ENCODE results near the gene SPCS3.

The SPCS3 gene

GRCh38 chr4:176333076-176333475, 13.3 kb downstream of the SPCS3 start:
- H3K4me1 ChIP-seq (ENCODE audit: control insufficient read depth, low read length) = no peaks in the 10 kb centered on the region
- no peak overlapping the region for H3K27ac ChIP-seq (ENCODE audit: low read depth, low read length)
- no peaks in the 10 kb centered on the region; the same call in 1 of the 2 replicates for H4K20me1 ChIP-seq (ENCODE audit: control insufficient read depth, insufficient read depth, low read depth, low read length)
- H3K4me3 ChIP-seq (ENCODE audit: low read length) = no peak overlapping the region
- H3K9me3 ChIP-seq (ENCODE audit: control insufficient read depth, insufficient read depth, low read length) = no peaks in the 10 kb centered on the region
- H3F3A ChIP-seq (ENCODE audit: control insufficient read depth, insufficient read depth) = peaks cover 18% of the 10 kb centered on the region
- no peak overlapping the region for H3K4me2 ChIP-seq (ENCODE audit: low read length)
- TF ChIP-seq CTCF (IDR thresholded peaks at IDR 0.05; ENCODE audit: low read depth, low read length, poor library complexity, severe bottlenecking) (no peak), EZH2phosphoT487 (IDR thresholded peaks at IDR 0.05; ENCODE audit: borderline replicate concordance, low read length) (no peak)
- peaks cover 51% of the 10 kb centered on the region for H3K36me3 ChIP-seq (ENCODE audit: control insufficient read depth, low read length)
- H3K79me2 ChIP-seq (ENCODE audit: control insufficient read depth, low read length) = peaks cover 25% of the 10 kb centered on the region
- H3K27me3 ChIP-seq (ENCODE audit: control insufficient read depth, low read length) = no peaks in the 10 kb centered on the region
- no peaks in the 10 kb centered on the region for H3K9me2 ChIP-seq (replicated peaks; ENCODE audit: control insufficient read depth, low read length)

GRCh38 chr4:176334066-176334465, 14.3 kb downstream of the SPCS3 start:
- no peaks in the 10 kb centered on the region for H3K4me1 ChIP-seq (ENCODE audit: control insufficient read depth, low read length)
- H4K20me1 ChIP-seq (ENCODE audit: control insufficient read depth, insufficient read depth, low read depth, low read length) = no peaks in the 10 kb centered on the region; the same call in 1 of the 2 replicates
- TF ChIP-seq EZH2phosphoT487 (IDR thresholded peaks at IDR 0.05; ENCODE audit: borderline replicate concordance, low read length) (no peak), CTCF (IDR thresholded peaks at IDR 0.05; ENCODE audit: low read depth, low read length, poor library complexity, severe bottlenecking) (no peak)
- H3K27ac ChIP-seq (ENCODE audit: low read depth, low read length) = no peak overlapping the region
- H3K27me3 ChIP-seq (ENCODE audit: control insufficient read depth, low read length) = no peaks in the 10 kb centered on the region
- H3F3A ChIP-seq (ENCODE audit: control insufficient read depth, insufficient read depth) = peaks cover 21% of the 10 kb centered on the region
- H3K4me3 ChIP-seq (ENCODE audit: low read length) = no peak overlapping the region
- peaks cover 41% of the 10 kb centered on the region for H3K36me3 ChIP-seq (ENCODE audit: control insufficient read depth, low read length)
- no peak overlapping the region for H3K4me2 ChIP-seq (ENCODE audit: low read length)
- peaks cover 19% of the 10 kb centered on the region for H3K79me2 ChIP-seq (ENCODE audit: control insufficient read depth, low read length)
- no peaks in the 10 kb centered on the region for H3K9me3 ChIP-seq (ENCODE audit: control insufficient read depth, insufficient read depth, low read length)
- no peaks in the 10 kb centered on the region for H3K9me2 ChIP-seq (replicated peaks; ENCODE audit: control insufficient read depth, low read length)

GRCh38 chr4:176335421-176335820, 15.7 kb downstream of the SPCS3 start:
- TF ChIP-seq CTCF (IDR thresholded peaks at IDR 0.05; ENCODE audit: low read depth, low read length, poor library complexity, severe bottlenecking) = no peak
- no peak for TF ChIP-seq EZH2phosphoT487 (IDR thresholded peaks at IDR 0.05; ENCODE audit: borderline replicate concordance, low read length)
- Histone ChIP-seq H3K79me2 (ENCODE audit: control insufficient read depth, low read length) (peaks cover 5% of the 10 kb centered on the region), H3K27me3 (ENCODE audit: control insufficient read depth, low read length) (no peaks in the 10 kb centered on the region), H3K4me2 (ENCODE audit: low read length) (no peak overlapping the region), H3K9me3 (ENCODE audit: control insufficient read depth, insufficient read depth, low read length) (no peaks in the 10 kb centered on the region), H3F3A (ENCODE audit: control insufficient read depth, insufficient read depth) (peaks cover 18% of the 10 kb centered on the region), H3K9me2 (replicated peaks; ENCODE audit: control insufficient read depth, low read length) (no peaks in the 10 kb centered on the region), H3K36me3 (ENCODE audit: control insufficient read depth, low read length) (peaks cover 28% of the 10 kb centered on the region), H4K20me1 (ENCODE audit: control insufficient read depth, insufficient read depth, low read depth, low read length) (no peaks in the 10 kb centered on the region; the same call in 1 of the 2 replicates), H3K4me1 (ENCODE audit: control insufficient read depth, low read length) (peaks cover 6% of the 10 kb centered on the region), H3K4me3 (ENCODE audit: low read length) (no peak overlapping the region), H3K27ac (ENCODE audit: low read depth, low read length) (no peak overlapping the region)

Measured in DOHH2 (cell line).